ENCODE data around the gene FXYD7.

FXYD7 gene

DNA sequence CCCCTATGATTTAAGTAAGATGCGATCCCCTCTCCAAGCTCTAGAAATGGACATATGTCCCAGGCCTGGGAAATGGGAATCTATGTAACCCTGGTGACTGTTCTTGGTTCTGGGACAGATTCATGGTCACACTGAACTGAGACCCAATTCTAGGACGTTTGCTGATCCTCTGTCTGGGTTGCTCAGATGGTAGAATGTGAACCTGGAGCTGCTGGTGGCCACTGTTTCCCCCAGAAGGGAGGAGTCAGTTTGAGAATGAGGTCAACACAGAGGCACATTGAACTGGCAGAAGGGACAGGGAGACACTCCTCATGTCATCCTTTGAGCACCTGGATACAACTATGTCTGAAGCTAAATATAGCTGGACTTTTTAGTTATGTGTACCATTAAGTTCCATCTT is 56.4 kb downstream of the FXYD7 start:
- no peak for DNase-seq

DNA sequence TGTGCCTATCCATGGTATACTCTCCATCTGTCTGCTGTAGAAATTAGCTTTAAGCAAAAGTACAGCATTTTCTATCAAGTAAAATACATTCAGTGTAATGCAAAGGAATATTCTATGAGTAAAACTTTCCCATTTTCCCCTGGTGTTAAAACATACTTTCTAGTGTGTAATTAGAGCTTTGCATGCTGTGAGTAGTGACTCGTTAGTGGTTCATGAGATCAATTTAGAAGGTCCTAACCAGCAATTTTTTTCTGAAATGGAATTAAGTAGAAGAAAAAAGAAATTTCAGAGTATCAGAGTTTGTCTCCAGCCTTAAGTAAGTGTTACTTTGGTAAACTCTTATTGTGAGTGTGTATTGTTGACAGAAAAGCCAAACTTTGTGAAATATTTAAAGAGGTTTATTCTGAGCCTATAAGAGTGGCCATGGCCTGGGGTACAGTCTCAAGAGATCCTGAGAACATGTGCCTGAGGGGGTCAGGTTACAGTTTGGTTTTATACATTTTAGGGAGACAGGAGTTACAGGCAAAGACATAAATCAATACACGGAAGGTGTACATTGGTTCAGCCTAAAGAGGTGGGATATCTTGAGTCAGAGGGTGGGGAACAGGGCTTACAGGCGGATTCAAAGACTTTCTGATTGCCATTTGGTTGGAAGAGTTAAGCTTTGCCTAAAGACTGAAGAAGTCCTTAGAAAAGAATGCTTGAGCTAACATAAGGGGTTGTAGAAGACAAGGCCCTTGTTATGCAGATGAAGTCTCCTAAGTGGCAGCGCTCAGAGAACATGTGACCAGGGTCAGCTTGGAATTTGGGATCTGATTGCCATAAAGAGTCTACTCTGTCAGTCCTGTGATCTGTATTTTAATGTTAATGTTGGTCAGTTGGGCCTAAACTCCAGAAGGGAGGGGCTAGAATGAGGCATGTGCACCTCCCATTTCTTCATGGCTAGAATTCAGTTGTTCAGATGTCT is 60.0 kb downstream of the FXYD7 start:
- H3K4me3 ChIP-seq (ENCODE audit: low read depth, low read length): no peak overlapping the region
- H3K27me3 ChIP-seq (ENCODE audit: insufficient read depth, low read depth, severe bottlenecking): no peaks in the 10 kb centered on the region
- TF ChIP-seq, protein P1, sequence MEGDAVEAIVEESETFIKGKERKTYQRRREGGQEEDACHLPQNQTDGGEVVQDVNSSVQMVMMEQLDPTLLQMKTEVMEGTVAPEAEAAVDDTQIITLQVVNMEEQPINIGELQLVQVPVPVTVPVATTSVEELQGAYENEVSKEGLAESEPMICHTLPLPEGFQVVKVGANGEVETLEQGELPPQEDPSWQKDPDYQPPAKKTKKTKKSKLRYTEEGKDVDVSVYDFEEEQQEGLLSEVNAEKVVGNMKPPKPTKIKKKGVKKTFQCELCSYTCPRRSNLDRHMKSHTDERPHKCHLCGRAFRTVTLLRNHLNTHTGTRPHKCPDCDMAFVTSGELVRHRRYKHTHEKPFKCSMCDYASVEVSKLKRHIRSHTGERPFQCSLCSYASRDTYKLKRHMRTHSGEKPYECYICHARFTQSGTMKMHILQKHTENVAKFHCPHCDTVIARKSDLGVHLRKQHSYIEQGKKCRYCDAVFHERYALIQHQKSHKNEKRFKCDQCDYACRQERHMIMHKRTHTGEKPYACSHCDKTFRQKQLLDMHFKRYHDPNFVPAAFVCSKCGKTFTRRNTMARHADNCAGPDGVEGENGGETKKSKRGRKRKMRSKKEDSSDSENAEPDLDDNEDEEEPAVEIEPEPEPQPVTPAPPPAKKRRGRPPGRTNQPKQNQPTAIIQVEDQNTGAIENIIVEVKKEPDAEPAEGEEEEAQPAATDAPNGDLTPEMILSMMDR (IDR thresholded peaks at IDR 0.05; ENCODE audit: low read depth, low read length): no peak
- no peak overlapping the region for H3K27ac ChIP-seq
- no peaks in the 10 kb centered on the region for H3K9me3 ChIP-seq (ENCODE audit: severe bottlenecking)
- H3K36me3 ChIP-seq: no peaks in the 10 kb centered on the region
- no peak for DNase-seq

More for the DNA sequence above, 56.4 kb downstream of the FXYD7 start:
- H3K9me3 ChIP-seq (ENCODE audit: severe bottlenecking): no peaks in the 10 kb centered on the region
- H3K4me3 ChIP-seq (ENCODE audit: low read depth, low read length): no peak overlapping the region
- TF ChIP-seq, protein P1 (IDR thresholded peaks at IDR 0.05; ENCODE audit: low read depth, low read length): no peak
- H3K36me3 ChIP-seq: no peaks in the 10 kb centered on the region
- H3K27ac ChIP-seq: no peak overlapping the region
- no peaks in the 10 kb centered on the region for H3K27me3 ChIP-seq (ENCODE audit: insufficient read depth, low read depth, severe bottlenecking)
